ENCODE results near the gene CTXND2. TPM values are rescaled to one million over a fixed set of nuclear protein-coding genes. Genes with fewer than 3 reads are reported as not detected.
"Not testable (repeated sequence)": the region's sequence is repeated elsewhere in the genome, so short reads cannot be mapped to it uniquely, and the experiment has no call there.

CTXND2 gene
- total and polyA plus RNA-seq, 2 experiments from 2014 or later = 0.16 TPM; not detected in 1

GRCh38 chr1:150863724-150864123 lies 23.2 kb upstream of the CTXND2 start:
- H3K9me2 ChIP-seq (replicated peaks; ENCODE audit: insufficient read depth) = no peaks in the 10 kb centered on the region
- no peak overlapping the region for H3K4me2 ChIP-seq
- no peak overlapping the region for H2AFZ ChIP-seq
- peaks cover 3% of the 10 kb centered on the region for H3K9me3 ChIP-seq (ENCODE audit: low read depth)
- H4K20me1 ChIP-seq (ENCODE audit: insufficient read depth, poor library complexity, severe bottlenecking) = peaks cover 14% of the 10 kb centered on the region
- H3K4me1 ChIP-seq (ENCODE audit: insufficient read depth) = no peaks in the 10 kb centered on the region
- H3K79me2 ChIP-seq = peaks cover 91% of the 10 kb centered on the region
- TF ChIP-seq CTCF (IDR thresholded peaks at IDR 0.05; ENCODE audit: poor library complexity) (no peak), EZH2 (IDR thresholded peaks at IDR 0.05; ENCODE audit: borderline replicate concordance) (no peak)
- WGBS (ENCODE audit: low lambda C conversion rate, missing lambda C conversion rate) = 100% methylated on average over 2 of the region's 2 CpGs
- no peaks in the 10 kb centered on the region for H3K27me3 ChIP-seq
- no peak overlapping the region for H3K27ac ChIP-seq
- H3K36me3 ChIP-seq (replicated peaks; ENCODE audit: insufficient read depth, low read depth) = no peaks in the 10 kb centered on the region
- H3K4me3 ChIP-seq = no peak overlapping the region
- no peak for DNase-seq (ENCODE audit: low spot score)

- H3K27me3 ChIP-seq; H3K4me2 ChIP-seq; H3K36me3 ChIP-seq (replicated peaks; ENCODE audit: insufficient read depth, low read depth); DNase-seq (ENCODE audit: low spot score); H3K9me2 ChIP-seq (replicated peaks; ENCODE audit: insufficient read depth); H3K27ac ChIP-seq; H3K4me3 ChIP-seq; H3K4me1 ChIP-seq (ENCODE audit: insufficient read depth); H2AFZ ChIP-seq; H3K9me3 ChIP-seq (ENCODE audit: low read depth): not testable (repeated sequence)
- peaks cover 17% of the 10 kb centered on the region for H4K20me1 ChIP-seq (ENCODE audit: insufficient read depth, poor library complexity, severe bottlenecking)
- 80% methylated on average over 3 of the region's 3 CpGs for WGBS (ENCODE audit: low lambda C conversion rate, missing lambda C conversion rate)
- H3K79me2 ChIP-seq = peaks cover 94% of the 10 kb centered on the region
Observed at GRCh38 chr1:150864200-150864599, 22.7 kb upstream of the CTXND2 start.

- Histone ChIP-seq H3K79me2 (peaks cover 98% of the 10 kb centered on the region), H3K36me3 (replicated peaks; ENCODE audit: insufficient read depth, low read depth) (no peaks in the 10 kb centered on the region)
- no peak for DNase-seq (ENCODE audit: low spot score)
Observed at GRCh38 chr1:150869683-150870082, 17.3 kb upstream of the CTXND2 start.

GRCh38 chr1:150872572-150872971 lies 14.4 kb upstream of the CTXND2 start:
- peaks cover 19% of the 10 kb centered on the region for H4K20me1 ChIP-seq (ENCODE audit: insufficient read depth, poor library complexity, severe bottlenecking)
- H3K4me1 ChIP-seq (ENCODE audit: insufficient read depth) = peaks cover 11% of the 10 kb centered on the region
- 100% methylated on average over 2 of the region's 2 CpGs for WGBS (ENCODE audit: low lambda C conversion rate, missing lambda C conversion rate)

More at GRCh38 chr1:150869683-150870082, 17.3 kb upstream of the CTXND2 start:
- H3K27ac ChIP-seq = no peak overlapping the region
- H3K9me2 ChIP-seq (replicated peaks; ENCODE audit: insufficient read depth) = no peaks in the 10 kb centered on the region
- peaks cover 29% of the 10 kb centered on the region for H4K20me1 ChIP-seq (ENCODE audit: insufficient read depth, poor library complexity, severe bottlenecking)
- TF ChIP-seq EZH2 (IDR thresholded peaks at IDR 0.05; ENCODE audit: borderline replicate concordance) (no peak), CTCF (IDR thresholded peaks at IDR 0.05; ENCODE audit: poor library complexity) (no peak), EZH2phosphoT487 (IDR thresholded peaks at IDR 0.05; ENCODE audit: low read depth, severe bottlenecking, unreplicated experiment) (no peak)
- no peaks in the 10 kb centered on the region for H3K27me3 ChIP-seq
- no peaks in the 10 kb centered on the region for H3K9me3 ChIP-seq (ENCODE audit: low read depth)
- no peak overlapping the region for H3K4me3 ChIP-seq
- H3K4me1 ChIP-seq (ENCODE audit: insufficient read depth) = peaks cover 8% of the 10 kb centered on the region
- no peak overlapping the region for H3K4me2 ChIP-seq
- H2AFZ ChIP-seq = no peak overlapping the region

More at GRCh38 chr1:150872572-150872971, 14.4 kb upstream of the CTXND2 start:
- Histone ChIP-seq H3K27ac (no peak overlapping the region), H3K4me2 (no peak overlapping the region), H3K9me3 (ENCODE audit: low read depth) (no peaks in the 10 kb centered on the region), H3K9me2 (replicated peaks; ENCODE audit: insufficient read depth) (no peaks in the 10 kb centered on the region), H3K4me3 (no peak overlapping the region), H3K36me3 (replicated peaks; ENCODE audit: insufficient read depth, low read depth) (no peaks in the 10 kb centered on the region), H3K27me3 (no peaks in the 10 kb centered on the region), H2AFZ (no peak overlapping the region), H3K79me2 (peaks cover 81% of the 10 kb centered on the region)
- DNase-seq (ENCODE audit: low spot score) = no peak
- TF ChIP-seq EZH2phosphoT487 (IDR thresholded peaks at IDR 0.05; ENCODE audit: low read depth, severe bottlenecking, unreplicated experiment) (no peak), EZH2 (IDR thresholded peaks at IDR 0.05; ENCODE audit: borderline replicate concordance) (no peak), CTCF (IDR thresholded peaks at IDR 0.05; ENCODE audit: poor library complexity) (no peak)

All from hepatocyte (in vitro differentiated cells).